Activated naive CD4-positive, alpha-beta T cell treated with anti-CD3 and anti-CD28 coated beads, Interleukin-2, amount 50 U/mL, for 24 hours (primary cell): ENCODE data around the gene OSBP2.
A peak's percentile ranks its signal among the peaks of the same experiment; 100 is the strongest.

Source experiments
- H3K27ac Mint-ChIP-seq: one replicate; pipeline ENCODE4 v1.8.0; 2021; ENCODE audit warnings: mild to moderate bottlenecking, mixed read lengths
- H3K27me3 Mint-ChIP-seq: one replicate; pipeline ENCODE4 v1.8.0; 2021; ENCODE audit warnings: mixed read lengths
- H3K36me3 Mint-ChIP-seq: one replicate; pipeline ENCODE4 v1.8.0; 2021; ENCODE audit warnings: mixed read lengths
- H3K4me1 Mint-ChIP-seq: one replicate; pipeline ENCODE4 v1.8.0; 2021; ENCODE audit warnings: mixed read lengths
- H3K4me3 Mint-ChIP-seq: one replicate; pipeline ENCODE4 v1.8.0; 2021; ENCODE audit warnings: mild to moderate bottlenecking, mixed read lengths
- H3K9me3 Mint-ChIP-seq: one replicate; pipeline ENCODE4 v1.8.0; 2021; ENCODE audit warnings: mixed read lengths

The OSBP2 gene

GRCh38 chr22:30694640-30695350 lies at the start of gene OSBP2:
Gene OSBP2, plus strand, starts transcription at chr22:30694874. Its CDS starts 36 bp downstream, at chr22:30694910.
- Mint-ChIP-seq H3K36me3 (no peaks in the 10 kb centered on the region), H3K4me3 (peak within 1 kb of the TSS; percentile 88), H3K27me3 (peaks cover 2% of the 10 kb centered on the region), H3K27ac (peak within 1 kb of the TSS; percentile 47), H3K9me3 (no peaks in the 10 kb centered on the region), H3K4me1 (peaks cover 19% of the 10 kb centered on the region)

- Mint-ChIP-seq H3K36me3 (peaks cover 6% of the 10 kb centered on the region), H3K27me3 (no peaks in the 10 kb centered on the region), H3K4me3 (no peak overlapping the region), H3K9me3 (no peaks in the 10 kb centered on the region), H3K4me1 (peaks cover 56% of the 10 kb centered on the region), H3K27ac (peak overlapping the region; percentile 41)
Observed at GRCh38 chr22:30646518-30647160, 48.0 kb upstream of the OSBP2 start.

- no peaks in the 10 kb centered on the region for H3K9me3 Mint-ChIP-seq
- H3K27me3 Mint-ChIP-seq, result no peaks in the 10 kb centered on the region
- H3K36me3 Mint-ChIP-seq, result peaks cover 6% of the 10 kb centered on the region
- no peak overlapping the region for H3K4me3 Mint-ChIP-seq
- peak overlapping the region; percentile 61 for H3K27ac Mint-ChIP-seq
- H3K4me1 Mint-ChIP-seq, result peaks cover 58% of the 10 kb centered on the region
Observed at GRCh38 chr22:30647536-30647935, 47.1 kb upstream of the OSBP2 start.

GRCh38 chr22:30648825-30649224 lies 45.8 kb upstream of the OSBP2 start:
- Mint-ChIP-seq H3K27me3 (no peaks in the 10 kb centered on the region), H3K9me3 (no peaks in the 10 kb centered on the region), H3K4me3 (peak overlapping the region; percentile 42), H3K27ac (peak overlapping the region; percentile 63), H3K4me1 (peaks cover 52% of the 10 kb centered on the region), H3K36me3 (peaks cover 4% of the 10 kb centered on the region)

- Mint-ChIP-seq H3K4me1 (peaks cover 45% of the 10 kb centered on the region), H3K27ac (peak overlapping the region; percentile 63), H3K27me3 (no peaks in the 10 kb centered on the region), H3K9me3 (no peaks in the 10 kb centered on the region), H3K4me3 (peak overlapping the region; percentile 42), H3K36me3 (peaks cover 6% of the 10 kb centered on the region)
Observed at GRCh38 chr22:30649430-30650007, 45.2 kb upstream of the OSBP2 start.

GRCh38 chr22:30650508-30651116 lies 44.1 kb upstream of the OSBP2 start:
- H3K27me3 Mint-ChIP-seq, result no peaks in the 10 kb centered on the region
- peaks cover 38% of the 10 kb centered on the region for H3K4me1 Mint-ChIP-seq
- H3K27ac Mint-ChIP-seq, result peak overlapping the region; percentile 41
- H3K36me3 Mint-ChIP-seq, result peaks cover 9% of the 10 kb centered on the region
- no peaks in the 10 kb centered on the region for H3K9me3 Mint-ChIP-seq
- no peak overlapping the region for H3K4me3 Mint-ChIP-seq

- H3K9me3 Mint-ChIP-seq, result no peaks in the 10 kb centered on the region
- no peak overlapping the region for H3K27ac Mint-ChIP-seq
- H3K4me3 Mint-ChIP-seq, result no peak overlapping the region
- H3K4me1 Mint-ChIP-seq, result peaks cover 34% of the 10 kb centered on the region
- no peaks in the 10 kb centered on the region for H3K27me3 Mint-ChIP-seq
- H3K36me3 Mint-ChIP-seq, result peaks cover 9% of the 10 kb centered on the region
Observed at GRCh38 chr22:30652852-30653251, 41.8 kb upstream of the OSBP2 start.

- H3K9me3 Mint-ChIP-seq, result no peaks in the 10 kb centered on the region
- H3K36me3 Mint-ChIP-seq, result peaks cover 5% of the 10 kb centered on the region
- no peak overlapping the region for H3K27ac Mint-ChIP-seq
- H3K4me3 Mint-ChIP-seq, result no peak overlapping the region
- H3K4me1 Mint-ChIP-seq, result peaks cover 19% of the 10 kb centered on the region
- no peaks in the 10 kb centered on the region for H3K27me3 Mint-ChIP-seq
Observed at GRCh38 chr22:30654361-30654760, 40.3 kb upstream of the OSBP2 start.

GRCh38 chr22:30655532-30655931 lies 39.1 kb upstream of the OSBP2 start:
- peaks cover 16% of the 10 kb centered on the region for H3K4me1 Mint-ChIP-seq
- no peak overlapping the region for H3K4me3 Mint-ChIP-seq
- H3K27ac Mint-ChIP-seq, result no peak overlapping the region
- no peaks in the 10 kb centered on the region for H3K9me3 Mint-ChIP-seq
- H3K27me3 Mint-ChIP-seq, result no peaks in the 10 kb centered on the region
- peaks cover 11% of the 10 kb centered on the region for H3K36me3 Mint-ChIP-seq

GRCh38 chr22:30662040-30662439 lies 32.6 kb upstream of the OSBP2 start:
- peaks cover 19% of the 10 kb centered on the region for H3K36me3 Mint-ChIP-seq
- H3K4me1 Mint-ChIP-seq, result peaks cover 33% of the 10 kb centered on the region
- H3K4me3 Mint-ChIP-seq, result no peak overlapping the region
- H3K27ac Mint-ChIP-seq, result no peak overlapping the region
- H3K27me3 Mint-ChIP-seq, result no peaks in the 10 kb centered on the region
- H3K9me3 Mint-ChIP-seq, result no peaks in the 10 kb centered on the region

GRCh38 chr22:30664798-30665197 lies 29.9 kb upstream of the OSBP2 start:
- Mint-ChIP-seq H3K4me1 (peaks cover 39% of the 10 kb centered on the region), H3K4me3 (no peak overlapping the region), H3K27ac (no peak overlapping the region), H3K27me3 (no peaks in the 10 kb centered on the region), H3K9me3 (no peaks in the 10 kb centered on the region), H3K36me3 (peaks cover 16% of the 10 kb centered on the region)

GRCh38 chr22:30665266-30665665 lies 29.4 kb upstream of the OSBP2 start:
- H3K4me3 Mint-ChIP-seq, result peak overlapping the region; percentile 96
- H3K27me3 Mint-ChIP-seq, result no peaks in the 10 kb centered on the region
- peaks cover 16% of the 10 kb centered on the region for H3K36me3 Mint-ChIP-seq
- H3K27ac Mint-ChIP-seq, result peak overlapping the region; percentile 10
- H3K9me3 Mint-ChIP-seq, result no peaks in the 10 kb centered on the region
- peaks cover 37% of the 10 kb centered on the region for H3K4me1 Mint-ChIP-seq

- peaks cover 35% of the 10 kb centered on the region for H3K4me1 Mint-ChIP-seq
- H3K36me3 Mint-ChIP-seq, result peaks cover 13% of the 10 kb centered on the region
- no peaks in the 10 kb centered on the region for H3K9me3 Mint-ChIP-seq
- H3K4me3 Mint-ChIP-seq, result peak overlapping the region; percentile 96
- peak overlapping the region; percentile 10 for H3K27ac Mint-ChIP-seq
- H3K27me3 Mint-ChIP-seq, result no peaks in the 10 kb centered on the region
Observed at GRCh38 chr22:30665786-30666185, 28.9 kb upstream of the OSBP2 start.

GRCh38 chr22:30667107-30667493 lies 27.6 kb upstream of the OSBP2 start:
- peak overlapping the region; percentile 89 for H3K27ac Mint-ChIP-seq
- no peaks in the 10 kb centered on the region for H3K9me3 Mint-ChIP-seq
- H3K36me3 Mint-ChIP-seq, result peaks cover 13% of the 10 kb centered on the region
- H3K4me3 Mint-ChIP-seq, result peak overlapping the region; percentile 96
- H3K27me3 Mint-ChIP-seq, result no peaks in the 10 kb centered on the region
- H3K4me1 Mint-ChIP-seq, result peaks cover 35% of the 10 kb centered on the region

GRCh38 chr22:30667494-30668385 lies 26.9 kb upstream of the OSBP2 start, which contains the start of gene DUSP18:
Gene DUSP18, minus strand, starts transcription at chr22:30667875. Its CDS starts 3,872 bp downstream, at chr22:30664003.
- Mint-ChIP-seq H3K9me3 (no peaks in the 10 kb centered on the region), H3K4me1 (peaks cover 35% of the 10 kb centered on the region), H3K27me3 (no peaks in the 10 kb centered on the region), H3K4me3 (peak within 1 kb of the TSS; percentile 96), H3K36me3 (peaks cover 13% of the 10 kb centered on the region), H3K27ac (peak within 1 kb of the TSS; percentile 89)
